Measurements from ENCODE around the gene BUB1. TPM values are rescaled to one million over a fixed set of nuclear protein-coding genes. Genes with fewer than 3 reads are reported as not detected.

BUB1 gene
- total and polyA plus RNA-seq, 9 of the 15 experiments (the other 6 are each of a cell fraction or from before 2014, with no cell fraction given): 73.4 to 247 (median 118) TPM

- TF ChIP-seq, protein P1, sequence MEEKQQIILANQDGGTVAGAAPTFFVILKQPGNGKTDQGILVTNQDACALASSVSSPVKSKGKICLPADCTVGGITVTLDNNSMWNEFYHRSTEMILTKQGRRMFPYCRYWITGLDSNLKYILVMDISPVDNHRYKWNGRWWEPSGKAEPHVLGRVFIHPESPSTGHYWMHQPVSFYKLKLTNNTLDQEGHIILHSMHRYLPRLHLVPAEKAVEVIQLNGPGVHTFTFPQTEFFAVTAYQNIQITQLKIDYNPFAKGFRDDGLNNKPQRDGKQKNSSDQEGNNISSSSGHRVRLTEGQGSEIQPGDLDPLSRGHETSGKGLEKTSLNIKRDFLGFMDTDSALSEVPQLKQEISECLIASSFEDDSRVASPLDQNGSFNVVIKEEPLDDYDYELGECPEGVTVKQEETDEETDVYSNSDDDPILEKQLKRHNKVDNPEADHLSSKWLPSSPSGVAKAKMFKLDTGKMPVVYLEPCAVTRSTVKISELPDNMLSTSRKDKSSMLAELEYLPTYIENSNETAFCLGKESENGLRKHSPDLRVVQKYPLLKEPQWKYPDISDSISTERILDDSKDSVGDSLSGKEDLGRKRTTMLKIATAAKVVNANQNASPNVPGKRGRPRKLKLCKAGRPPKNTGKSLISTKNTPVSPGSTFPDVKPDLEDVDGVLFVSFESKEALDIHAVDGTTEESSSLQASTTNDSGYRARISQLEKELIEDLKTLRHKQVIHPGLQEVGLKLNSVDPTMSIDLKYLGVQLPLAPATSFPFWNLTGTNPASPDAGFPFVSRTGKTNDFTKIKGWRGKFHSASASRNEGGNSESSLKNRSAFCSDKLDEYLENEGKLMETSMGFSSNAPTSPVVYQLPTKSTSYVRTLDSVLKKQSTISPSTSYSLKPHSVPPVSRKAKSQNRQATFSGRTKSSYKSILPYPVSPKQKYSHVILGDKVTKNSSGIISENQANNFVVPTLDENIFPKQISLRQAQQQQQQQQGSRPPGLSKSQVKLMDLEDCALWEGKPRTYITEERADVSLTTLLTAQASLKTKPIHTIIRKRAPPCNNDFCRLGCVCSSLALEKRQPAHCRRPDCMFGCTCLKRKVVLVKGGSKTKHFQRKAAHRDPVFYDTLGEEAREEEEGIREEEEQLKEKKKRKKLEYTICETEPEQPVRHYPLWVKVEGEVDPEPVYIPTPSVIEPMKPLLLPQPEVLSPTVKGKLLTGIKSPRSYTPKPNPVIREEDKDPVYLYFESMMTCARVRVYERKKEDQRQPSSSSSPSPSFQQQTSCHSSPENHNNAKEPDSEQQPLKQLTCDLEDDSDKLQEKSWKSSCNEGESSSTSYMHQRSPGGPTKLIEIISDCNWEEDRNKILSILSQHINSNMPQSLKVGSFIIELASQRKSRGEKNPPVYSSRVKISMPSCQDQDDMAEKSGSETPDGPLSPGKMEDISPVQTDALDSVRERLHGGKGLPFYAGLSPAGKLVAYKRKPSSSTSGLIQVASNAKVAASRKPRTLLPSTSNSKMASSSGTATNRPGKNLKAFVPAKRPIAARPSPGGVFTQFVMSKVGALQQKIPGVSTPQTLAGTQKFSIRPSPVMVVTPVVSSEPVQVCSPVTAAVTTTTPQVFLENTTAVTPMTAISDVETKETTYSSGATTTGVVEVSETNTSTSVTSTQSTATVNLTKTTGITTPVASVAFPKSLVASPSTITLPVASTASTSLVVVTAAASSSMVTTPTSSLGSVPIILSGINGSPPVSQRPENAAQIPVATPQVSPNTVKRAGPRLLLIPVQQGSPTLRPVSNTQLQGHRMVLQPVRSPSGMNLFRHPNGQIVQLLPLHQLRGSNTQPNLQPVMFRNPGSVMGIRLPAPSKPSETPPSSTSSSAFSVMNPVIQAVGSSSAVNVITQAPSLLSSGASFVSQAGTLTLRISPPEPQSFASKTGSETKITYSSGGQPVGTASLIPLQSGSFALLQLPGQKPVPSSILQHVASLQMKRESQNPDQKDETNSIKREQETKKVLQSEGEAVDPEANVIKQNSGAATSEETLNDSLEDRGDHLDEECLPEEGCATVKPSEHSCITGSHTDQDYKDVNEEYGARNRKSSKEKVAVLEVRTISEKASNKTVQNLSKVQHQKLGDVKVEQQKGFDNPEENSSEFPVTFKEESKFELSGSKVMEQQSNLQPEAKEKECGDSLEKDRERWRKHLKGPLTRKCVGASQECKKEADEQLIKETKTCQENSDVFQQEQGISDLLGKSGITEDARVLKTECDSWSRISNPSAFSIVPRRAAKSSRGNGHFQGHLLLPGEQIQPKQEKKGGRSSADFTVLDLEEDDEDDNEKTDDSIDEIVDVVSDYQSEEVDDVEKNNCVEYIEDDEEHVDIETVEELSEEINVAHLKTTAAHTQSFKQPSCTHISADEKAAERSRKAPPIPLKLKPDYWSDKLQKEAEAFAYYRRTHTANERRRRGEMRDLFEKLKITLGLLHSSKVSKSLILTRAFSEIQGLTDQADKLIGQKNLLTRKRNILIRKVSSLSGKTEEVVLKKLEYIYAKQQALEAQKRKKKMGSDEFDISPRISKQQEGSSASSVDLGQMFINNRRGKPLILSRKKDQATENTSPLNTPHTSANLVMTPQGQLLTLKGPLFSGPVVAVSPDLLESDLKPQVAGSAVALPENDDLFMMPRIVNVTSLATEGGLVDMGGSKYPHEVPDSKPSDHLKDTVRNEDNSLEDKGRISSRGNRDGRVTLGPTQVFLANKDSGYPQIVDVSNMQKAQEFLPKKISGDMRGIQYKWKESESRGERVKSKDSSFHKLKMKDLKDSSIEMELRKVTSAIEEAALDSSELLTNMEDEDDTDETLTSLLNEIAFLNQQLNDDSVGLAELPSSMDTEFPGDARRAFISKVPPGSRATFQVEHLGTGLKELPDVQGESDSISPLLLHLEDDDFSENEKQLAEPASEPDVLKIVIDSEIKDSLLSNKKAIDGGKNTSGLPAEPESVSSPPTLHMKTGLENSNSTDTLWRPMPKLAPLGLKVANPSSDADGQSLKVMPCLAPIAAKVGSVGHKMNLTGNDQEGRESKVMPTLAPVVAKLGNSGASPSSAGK (IDR thresholded peaks at IDR 0.05): no peak
- TF ChIP-seq NR1H2 (CRISPR knock-in tag; IDR thresholded peaks at IDR 0.05) (no peak), MCM7 (IDR thresholded peaks at IDR 0.05) (no peak), ZNF3 (CRISPR knock-in tag; IDR thresholded peaks at IDR 0.05) (no peak), ZNF354B (CRISPR knock-in tag; IDR thresholded peaks at IDR 0.05) (no peak), GATA2 (CRISPR knock-in tag; IDR thresholded peaks at IDR 0.05) (no peak)
- TF ChIP-seq, protein P2, sequence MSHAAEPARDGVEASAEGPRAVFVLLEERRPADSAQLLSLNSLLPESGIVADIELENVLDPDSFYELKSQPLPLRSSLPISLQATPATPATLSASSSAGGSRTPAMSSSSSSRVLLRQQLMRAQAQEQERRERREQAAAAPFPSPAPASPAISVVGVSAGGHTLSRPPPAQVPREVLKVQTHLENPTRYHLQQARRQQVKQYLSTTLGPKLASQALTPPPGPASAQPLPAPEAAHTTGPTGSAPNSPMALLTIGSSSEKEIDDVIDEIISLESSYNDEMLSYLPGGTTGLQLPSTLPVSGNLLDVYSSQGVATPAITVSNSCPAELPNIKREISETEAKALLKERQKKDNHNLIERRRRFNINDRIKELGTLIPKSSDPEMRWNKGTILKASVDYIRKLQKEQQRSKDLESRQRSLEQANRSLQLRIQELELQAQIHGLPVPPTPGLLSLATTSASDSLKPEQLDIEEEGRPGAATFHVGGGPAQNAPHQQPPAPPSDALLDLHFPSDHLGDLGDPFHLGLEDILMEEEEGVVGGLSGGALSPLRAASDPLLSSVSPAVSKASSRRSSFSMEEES (CRISPR knock-in tag; IDR thresholded peaks at IDR 0.05): no peak
- TF ChIP-seq, protein P3, sequence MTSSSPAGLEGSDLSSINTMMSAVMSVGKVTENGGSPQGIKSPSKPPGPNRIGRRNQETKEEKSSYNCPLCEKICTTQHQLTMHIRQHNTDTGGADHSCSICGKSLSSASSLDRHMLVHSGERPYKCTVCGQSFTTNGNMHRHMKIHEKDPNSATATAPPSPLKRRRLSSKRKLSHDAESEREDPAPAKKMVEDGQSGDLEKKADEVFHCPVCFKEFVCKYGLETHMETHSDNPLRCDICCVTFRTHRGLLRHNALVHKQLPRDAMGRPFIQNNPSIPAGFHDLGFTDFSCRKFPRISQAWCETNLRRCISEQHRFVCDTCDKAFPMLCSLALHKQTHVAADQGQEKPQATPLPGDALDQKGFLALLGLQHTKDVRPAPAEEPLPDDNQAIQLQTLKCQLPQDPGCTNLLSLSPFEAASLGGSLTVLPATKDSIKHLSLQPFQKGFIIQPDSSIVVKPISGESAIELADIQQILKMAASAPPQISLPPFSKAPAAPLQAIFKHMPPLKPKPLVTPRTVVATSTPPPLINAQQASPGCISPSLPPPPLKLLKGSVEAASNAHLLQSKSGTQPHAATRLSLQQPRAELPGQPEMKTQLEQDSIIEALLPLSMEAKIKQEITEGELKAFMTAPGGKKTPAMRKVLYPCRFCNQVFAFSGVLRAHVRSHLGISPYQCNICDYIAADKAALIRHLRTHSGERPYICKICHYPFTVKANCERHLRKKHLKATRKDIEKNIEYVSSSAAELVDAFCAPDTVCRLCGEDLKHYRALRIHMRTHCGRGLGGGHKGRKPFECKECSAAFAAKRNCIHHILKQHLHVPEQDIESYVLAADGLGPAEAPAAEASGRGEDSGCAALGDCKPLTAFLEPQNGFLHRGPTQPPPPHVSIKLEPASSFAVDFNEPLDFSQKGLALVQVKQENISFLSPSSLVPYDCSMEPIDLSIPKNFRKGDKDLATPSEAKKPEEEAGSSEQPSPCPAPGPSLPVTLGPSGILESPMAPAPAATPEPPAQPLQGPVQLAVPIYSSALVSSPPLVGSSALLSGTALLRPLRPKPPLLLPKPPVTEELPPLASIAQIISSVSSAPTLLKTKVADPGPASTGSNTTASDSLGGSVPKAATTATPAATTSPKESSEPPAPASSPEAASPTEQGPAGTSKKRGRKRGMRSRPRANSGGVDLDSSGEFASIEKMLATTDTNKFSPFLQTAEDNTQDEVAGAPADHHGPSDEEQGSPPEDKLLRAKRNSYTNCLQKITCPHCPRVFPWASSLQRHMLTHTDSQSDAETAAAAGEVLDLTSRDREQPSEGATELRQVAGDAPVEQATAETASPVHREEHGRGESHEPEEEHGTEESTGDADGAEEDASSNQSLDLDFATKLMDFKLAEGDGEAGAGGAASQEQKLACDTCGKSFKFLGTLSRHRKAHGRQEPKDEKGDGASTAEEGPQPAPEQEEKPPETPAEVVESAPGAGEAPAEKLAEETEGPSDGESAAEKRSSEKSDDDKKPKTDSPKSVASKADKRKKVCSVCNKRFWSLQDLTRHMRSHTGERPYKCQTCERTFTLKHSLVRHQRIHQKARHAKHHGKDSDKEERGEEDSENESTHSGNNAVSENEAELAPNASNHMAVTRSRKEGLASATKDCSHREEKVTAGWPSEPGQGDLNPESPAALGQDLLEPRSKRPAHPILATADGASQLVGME (CRISPR knock-in tag; IDR thresholded peaks at IDR 0.05): no peak
Measured at GRCh38 chr2:110659248-110659647, 18.6 kb downstream of the BUB1 start (continued).

All from K562 (cell line).